Astrocyte (in vitro differentiated cells and primary cell): ENCODE measurements around the gene AP3B1.

Source experiments
- CTCF ChIP-seq: IDR thresholded peaks from 2 replicates; pipeline ENCODE4 v1.5.1; 2011; ENCODE audit warnings: low read depth, mild to moderate bottlenecking, inconsistent platforms, low read length, moderate library complexity; ENCODE audit not compliant: insufficient read depth
- EZH2 ChIP-seq: IDR thresholded peaks from 2 replicates; pipeline ENCODE4 v1.6.1; 2012; ENCODE audit warnings: mild to moderate bottlenecking, low read length, inconsistent platforms; ENCODE audit not compliant: insufficient read depth

GRCh38 chr5:77987988-77988387, 306.5 kb downstream of the AP3B1 start:
- TF ChIP-seq CTCF: no peak
- TF ChIP-seq EZH2: no peak
